ENCODE measurements around the gene RAB5IF.
A peak's percentile ranks its signal among the peaks of the same experiment; 100 is the strongest.

RAB5IF gene

GRCh38 chr20:36573103-36573797 lies 32.3 kb upstream of the RAB5IF start, which contains the start of gene TGIF2:
TGIF2 (plus strand) TSS chr20:36573597; CDS start chr20:36578775, 5,178 bp downstream.
- H3K27ac ChIP-seq, result peak within 1 kb of the TSS; percentile 90
- peak within 1 kb of the TSS; percentile 98 for H3K4me2 ChIP-seq (ENCODE audit: low read length)
- no peaks in the 10 kb centered on the region for H3K27me3 ChIP-seq (ENCODE audit: control insufficient read depth, insufficient read depth, low read length)
- no peak for TF ChIP-seq CTCF (IDR thresholded peaks at IDR 0.05)
- no peaks in the 10 kb centered on the region for H3K36me3 ChIP-seq (ENCODE audit: control insufficient read depth, insufficient read depth, low read length)
- peak within 1 kb of the TSS; percentile 85 for H3K4me3 ChIP-seq (ENCODE audit: low read depth, low read length)
- H3K4me1 ChIP-seq, result peaks cover 15% of the 10 kb centered on the region
- H3K79me2 ChIP-seq, result peaks cover 8% of the 10 kb centered on the region
- peak within 1 kb of the TSS; percentile 98 for H2AFZ ChIP-seq
- no peaks in the 10 kb centered on the region for H3K9me3 ChIP-seq (ENCODE audit: control insufficient read depth, low read length)
- H3K9ac ChIP-seq, result peak within 1 kb of the TSS; percentile 38

- H3K9ac ChIP-seq, result peak overlapping the region; percentile 38
- H3K79me2 ChIP-seq, result peaks cover 15% of the 10 kb centered on the region
Measured at GRCh38 chr20:36573798-36574365, 31.7 kb upstream of the RAB5IF start.

GRCh38 chr20:36574366-36575135 lies 31.0 kb upstream of the RAB5IF start:
- TF ChIP-seq CTCF (IDR thresholded peaks at IDR 0.05), result no peak
- Histone ChIP-seq H3K9me3 (ENCODE audit: control insufficient read depth, low read length) (no peaks in the 10 kb centered on the region), H3K4me2 (ENCODE audit: low read length) (peak overlapping the region; percentile 98), H3K36me3 (ENCODE audit: control insufficient read depth, insufficient read depth, low read length) (no peaks in the 10 kb centered on the region), H3K9ac (peak overlapping the region; percentile 38), H2AFZ (peak overlapping the region; percentile 86), H3K27me3 (ENCODE audit: control insufficient read depth, insufficient read depth, low read length) (no peaks in the 10 kb centered on the region), H3K4me1 (peaks cover 15% of the 10 kb centered on the region), H3K27ac (peak overlapping the region; percentile 77), H3K4me3 (ENCODE audit: low read depth, low read length) (peak overlapping the region; percentile 85), H3K79me2 (peaks cover 19% of the 10 kb centered on the region)

More at GRCh38 chr20:36573798-36574365, 31.7 kb upstream of the RAB5IF start:
- peak overlapping the region; percentile 52 for H3K27ac ChIP-seq
- H3K9me3 ChIP-seq (ENCODE audit: control insufficient read depth, low read length), result no peaks in the 10 kb centered on the region
- H3K4me1 ChIP-seq, result peaks cover 15% of the 10 kb centered on the region
- no peaks in the 10 kb centered on the region for H3K27me3 ChIP-seq (ENCODE audit: control insufficient read depth, insufficient read depth, low read length)
- H2AFZ ChIP-seq, result peak overlapping the region; percentile 79
- peak overlapping the region; percentile 98 for H3K4me2 ChIP-seq (ENCODE audit: low read length)
- no peak for TF ChIP-seq CTCF (IDR thresholded peaks at IDR 0.05)
- H3K36me3 ChIP-seq (ENCODE audit: control insufficient read depth, insufficient read depth, low read length), result no peaks in the 10 kb centered on the region
- peak overlapping the region; percentile 85 for H3K4me3 ChIP-seq (ENCODE audit: low read depth, low read length)

- Histone ChIP-seq H3K27me3 (ENCODE audit: control insufficient read depth, insufficient read depth, low read length) (no peaks in the 10 kb centered on the region), H2AFZ (no peak overlapping the region), H3K9ac (no peak overlapping the region), H3K4me3 (ENCODE audit: low read depth, low read length) (no peak overlapping the region), H3K36me3 (ENCODE audit: control insufficient read depth, insufficient read depth, low read length) (no peaks in the 10 kb centered on the region), H3K4me2 (ENCODE audit: low read length) (no peak overlapping the region), H3K79me2 (peaks cover 19% of the 10 kb centered on the region), H3K9me3 (ENCODE audit: control insufficient read depth, low read length) (no peaks in the 10 kb centered on the region), H3K27ac (peak overlapping the region; percentile 77), H3K4me1 (peaks cover 15% of the 10 kb centered on the region)
- no peak for TF ChIP-seq CTCF (IDR thresholded peaks at IDR 0.05)
Measured at GRCh38 chr20:36576081-36576445, 29.5 kb upstream of the RAB5IF start.

All from parathyroid adenoma (tissue), 2 donors.